WTC11 (cell line): Measurements from ENCODE around the gene NXPH3. TPM values are rescaled to one million over a fixed set of nuclear protein-coding genes. Genes with fewer than 3 reads are reported as not detected.

ENCODE experiments used
- ATAC-seq: fragments of 200-7000 bp; cut with Tn5 transposase; 2 replicates; pipeline ENCODE4 v1.10.0; 2021; ENCODE audit warnings: mild to moderate bottlenecking, moderate library complexity
- CTCF ChIA-PET: fragments of 300-600 bp; sonication (Branson Sonifier 250); formaldehyde crosslinking; loops from one replicate; lab custom pipeline; 2021; ENCODE audit warnings: antibody characterized with exemption; lab: Charles Lee
- POLR2A ChIA-PET: fragments of 350-600 bp; sonication (Branson Sonifier 250); formaldehyde crosslinking; loops from one replicate; lab custom pipeline; 2021; ENCODE audit warnings: antibody characterized with exemption; lab: Charles Lee
- DNase-seq: peaks from one replicate; pipeline ENCODE4 v3.0.0; 2021; ENCODE audit warnings: low spot score
- H3K27ac Mint-ChIP-seq: 2 replicates; pipeline ENCODE4 v1.8.0; 2021; ENCODE audit warnings: mixed read lengths
- H3K27me3 Mint-ChIP-seq: 2 replicates; pipeline ENCODE4 v1.8.0; 2021; ENCODE audit warnings: low read depth, mild to moderate bottlenecking, moderate library complexity, mixed read lengths
- H3K36me3 Mint-ChIP-seq: 2 replicates; pipeline ENCODE4 v1.8.0; 2021; ENCODE audit warnings: mixed read lengths
- H3K4me1 Mint-ChIP-seq: 2 replicates; pipeline ENCODE4 v1.8.0; 2022; ENCODE audit warnings: mixed read lengths
- H3K4me3 Mint-ChIP-seq: 2 replicates; pipeline ENCODE4 v1.8.0; 2021; ENCODE audit warnings: mild to moderate bottlenecking, moderate library complexity, mixed read lengths
- H3K9me3 Mint-ChIP-seq: 2 replicates; pipeline ENCODE4 v1.8.0; 2021; ENCODE audit warnings: mixed read lengths
- AFF4 ChIP-seq: sonication (generic); formaldehyde crosslinking; IDR thresholded peaks from 2 replicates; pipeline ENCODE4 v1.8.1; 2023; ENCODE audit warnings: mild to moderate bottlenecking, missing genetic modification reagents, borderline replicate concordance
- E2F4 ChIP-seq: sonication (generic); formaldehyde crosslinking; IDR thresholded peaks from 2 replicates; pipeline ENCODE4 v1.8.1; 2022; ENCODE audit warnings: low read depth, mild to moderate bottlenecking, moderate library complexity, missing genetic modification reagents, borderline replicate concordance
- E2F5 ChIP-seq: sonication (generic); formaldehyde crosslinking; IDR thresholded peaks from 2 replicates; pipeline ENCODE4 v1.8.1; 2022; ENCODE audit warnings: mild to moderate bottlenecking, moderate library complexity, missing genetic modification reagents
- EMX1 ChIP-seq: fragments of 250-450 bp; sonication (Bioruptor Pico); IDR thresholded peaks from 2 replicates; pipeline ENCODE4 v1.8.0; 2021; ENCODE audit warnings: mild to moderate bottlenecking
- ESRRA ChIP-seq: sonication (generic); formaldehyde crosslinking; IDR thresholded peaks from 2 replicates; pipeline ENCODE4 v1.8.1; 2022; ENCODE audit warnings: mild to moderate bottlenecking, missing genetic modification reagents, borderline replicate concordance
- FOXP1 ChIP-seq: sonication (generic); formaldehyde crosslinking; IDR thresholded peaks from 2 replicates; pipeline ENCODE4 v1.8.0; 2022; ENCODE audit warnings: missing genetic modification reagents, mild to moderate bottlenecking, moderate library complexity, borderline replicate concordance
- FOXP4 ChIP-seq: sonication (generic); formaldehyde crosslinking; IDR thresholded peaks from 2 replicates; pipeline ENCODE4 v1.8.0; 2022; ENCODE audit warnings: mild to moderate bottlenecking, missing genetic modification reagents
- GRHL2 ChIP-seq: fragments of 250-450 bp; sonication (Bioruptor Pico); IDR thresholded peaks from 2 replicates; pipeline ENCODE4 v1.8.0; 2022; ENCODE audit warnings: mild to moderate bottlenecking, moderate library complexity; ENCODE audit not compliant: insufficient replicate concordance, severe bottlenecking
- GTF2I ChIP-seq: fragments of 250-450 bp; sonication (Bioruptor Pico); conservative IDR thresholded peaks from 2 replicates; pipeline ENCODE4 v1.4.0; 2021; ENCODE audit warnings: mild to moderate bottlenecking
- NR3C1 ChIP-seq: sonication (generic); formaldehyde crosslinking; conservative IDR thresholded peaks from 2 replicates; pipeline ENCODE4 v1.8.1; 2023; ENCODE audit warnings: low read depth, mild to moderate bottlenecking, missing genetic modification reagents
- PREB ChIP-seq: sonication (generic); formaldehyde crosslinking; IDR thresholded peaks from 2 replicates; pipeline ENCODE4 v1.8.1; 2022; ENCODE audit warnings: mild to moderate bottlenecking, missing genetic modification reagents, moderate library complexity, borderline replicate concordance
- STAT6 ChIP-seq: sonication (generic); formaldehyde crosslinking; conservative IDR thresholded peaks from 2 replicates; pipeline ENCODE4 v1.8.1; 2023; ENCODE audit warnings: mild to moderate bottlenecking, low read depth, missing genetic modification reagents, moderate library complexity
- ZNF121 ChIP-seq: sonication (generic); formaldehyde crosslinking; IDR thresholded peaks from 2 replicates; pipeline ENCODE4 v1.8.0; 2023; ENCODE audit warnings: missing genetic modification reagents
- ZNF532 ChIP-seq: fragments of 250-450 bp; sonication (Bioruptor Pico); IDR thresholded peaks from 2 replicates; pipeline ENCODE4 v1.9.0; 2021; ENCODE audit warnings: mild to moderate bottlenecking, borderline replicate concordance
- total RNA-seq: library from RNA; stranded (reverse); gene quantifications from 3 replicates; pipeline ENCODE4 v1.2.3, GENCODE V29; 2021

NXPH3 gene
- total RNA-seq, 1 experiment from 2014 or later: 3.4 TPM

GRCh38 chr17:49595328-49595727 is 19.7 kb downstream of the NXPH3 start (continued):
- TF ChIP-seq ZNF532 (CRISPR knock-in tag): no peak
- TF ChIP-seq ESRRA (CRISPR knock-in tag): no peak

GRCh38 chr17:49595980-49596379 is 20.3 kb downstream of the NXPH3 start:
- CTCF ChIA-PET: interaction anchor here (0.7 kb wide), 1 partner anchor 44 kb away, joined by 4 read pairs; no protein-coding TSS in a partner anchor
- Mint-ChIP-seq H3K4me3 (no peak overlapping the region), H3K4me1 (peaks cover 8% of the 10 kb centered on the region), H3K27me3 (no peaks in the 10 kb centered on the region), H3K27ac (no peak overlapping the region), H3K36me3 (peaks cover 10% of the 10 kb centered on the region), H3K9me3 (no peaks in the 10 kb centered on the region)
- POLR2A ChIA-PET: interaction anchor here (0.7 kb wide), 1 partner anchor 168 kb away, joined by 3 read pairs; the partner anchor contains the start of gene FAM117A
- ATAC-seq (no peak), DNase-seq (no peak)
- no peak for TF ChIP-seq NR3C1
- TF ChIP-seq FOXP4: no peak
- no peak for TF ChIP-seq FOXP1 (CRISPR knock-in tag)

- CTCF ChIA-PET: interaction anchor here (0.7 kb wide), 1 partner anchor 228 kb away, joined by 3 read pairs; no protein-coding TSS in a partner anchor
- H3K36me3 Mint-ChIP-seq: peaks cover 15% of the 10 kb centered on the region
- peaks cover 8% of the 10 kb centered on the region for H3K4me1 Mint-ChIP-seq
- no peak overlapping the region for H3K4me3 Mint-ChIP-seq
- no peaks in the 10 kb centered on the region for H3K9me3 Mint-ChIP-seq
- no peaks in the 10 kb centered on the region for H3K27me3 Mint-ChIP-seq
- POLR2A ChIA-PET: interaction anchor here (0.7 kb wide), 1 partner anchor 167 kb away, joined by 3 read pairs; the partner anchor contains the start of gene FAM117A
- ATAC-seq: no peak
- no peak for DNase-seq
- no peak overlapping the region; the same call in 1 of the 2 replicates for H3K27ac Mint-ChIP-seq
- TF ChIP-seq E2F4 (CRISPR knock-in tag) (no peak), GTF2I (CRISPR knock-in tag) (no peak), AFF4 (CRISPR knock-in tag) (no peak), ZNF121 (CRISPR knock-in tag) (no peak), NR3C1 (no peak), GRHL2 (no peak), EMX1 (CRISPR knock-in tag) (no peak), PREB (CRISPR knock-in tag) (no peak), E2F5 (CRISPR knock-in tag) (no peak), STAT6 (CRISPR knock-in tag) (no peak)
Measured at GRCh38 chr17:49596613-49597244, 21.1 kb downstream of the NXPH3 start.
